Neural cell (in vitro differentiated cells): ENCODE measurements around the gene DNM3. TPM values are rescaled to one million over a fixed set of nuclear protein-coding genes. Genes with fewer than 3 reads are reported as not detected.

ENCODE experiments used
- H2AFZ ChIP-seq: fragments of 200-600, 300-800 bp; sonication (generic), shearing (Covaris generic); 2 replicates; pipeline ENCODE4 v1.6.0; 2014; ENCODE audit warnings: low read depth, mild to moderate bottlenecking, antibody characterized with exemption, low read length, moderate library complexity
- H3F3A ChIP-seq: fragments of 200-600 bp; shearing (Covaris generic); 2 replicates; pipeline ENCODE4 v1.6.1; 2016; ENCODE audit warnings: mild to moderate bottlenecking, moderate library complexity, mixed read lengths, antibody characterized with exemption, low read length; ENCODE audit not compliant: insufficient read depth, poor library complexity, severe bottlenecking
- H3K27ac ChIP-seq: fragments of 200-600, 300-800 bp; sonication (generic), shearing (Covaris generic); 2 replicates; pipeline ENCODE4 v1.5.1; 2014; ENCODE audit warnings: mild to moderate bottlenecking, low read length, moderate library complexity
- H3K27me3 ChIP-seq: fragments of 300-800, 200-600 bp; sonication (generic), shearing (Covaris generic); 2 replicates; pipeline ENCODE4 v1.6.0; 2014; ENCODE audit warnings: mild to moderate bottlenecking, low read depth, low read length, moderate library complexity; ENCODE audit not compliant: insufficient read depth
- H3K36me3 ChIP-seq: fragments of 300-800, 200-600 bp; sonication (generic), shearing (Covaris generic); 2 replicates; pipeline ENCODE4 v1.5.1; 2014; ENCODE audit warnings: mild to moderate bottlenecking, antibody characterized with exemption, low read length, moderate library complexity; ENCODE audit not compliant: insufficient read depth
- H3K4me2 ChIP-seq: fragments of 300-800, 200-600 bp; sonication (generic), shearing (Covaris generic); 2 replicates; pipeline ENCODE4 v1.6.0; 2014; ENCODE audit warnings: mild to moderate bottlenecking, low read length
- H3K4me3 ChIP-seq: fragments of 300-800, 200-600 bp; sonication (generic), shearing (Covaris generic); 2 replicates; pipeline ENCODE4 v1.5.1; 2014; ENCODE audit warnings: mild to moderate bottlenecking, low read length, moderate library complexity
- H3K79me2 ChIP-seq: fragments of 200-600 bp; shearing (Covaris generic); replicated peaks from 2 replicates; pipeline ENCODE4 v1.6.0; 2014; ENCODE audit warnings: mild to moderate bottlenecking, low read length, moderate library complexity; ENCODE audit not compliant: insufficient read depth
- H3K9ac ChIP-seq: fragments of 300-800, 200-600 bp; sonication (generic), shearing (Covaris generic); 2 replicates; pipeline ENCODE4 v1.6.1; 2016; ENCODE audit warnings: mild to moderate bottlenecking, low read length, mixed read lengths
- H3K9me2 ChIP-seq: fragments of 200-600 bp; shearing (Covaris generic); 2 replicates; pipeline ENCODE4 v1.6.1; 2016; ENCODE audit warnings: mild to moderate bottlenecking, low read length, mixed read lengths; ENCODE audit not compliant: insufficient read depth
- H3K9me3 ChIP-seq: fragments of 200-600, 300-800 bp; sonication (generic), shearing (Covaris generic); 2 replicates; pipeline ENCODE4 v1.6.1; 2016; ENCODE audit warnings: mild to moderate bottlenecking, mixed run types, low read length, moderate library complexity, mixed read lengths
- H4K20me1 ChIP-seq: fragments of 200-600 bp; shearing (Covaris generic); 2 replicates; pipeline ENCODE4 v1.6.1; 2016; ENCODE audit warnings: mild to moderate bottlenecking, mixed run types; ENCODE audit not compliant: insufficient read depth
- EP300 ChIP-seq: fragments of 450-650 bp; conservative IDR thresholded peaks from 2 replicates; pipeline ENCODE4 v1.6.1; 2014; ENCODE audit warnings: antibody characterized with exemption, mild to moderate bottlenecking, moderate library complexity; ENCODE audit not compliant: poor library complexity, severe bottlenecking
- EZH2 ChIP-seq: fragments of 200-600, 300-800 bp; shearing (Covaris generic), sonication (generic); IDR thresholded peaks from 2 replicates; pipeline ENCODE4 v1.6.1; 2014; ENCODE audit warnings: antibody characterized with exemption, low read length, borderline replicate concordance, mild to moderate bottlenecking; ENCODE audit not compliant: insufficient read depth, poor library complexity, severe bottlenecking
- MXI1 ChIP-seq: fragments of 450-650 bp; conservative IDR thresholded peaks from 2 replicates; pipeline ENCODE4 v1.6.1; 2014; ENCODE audit warnings: antibody characterized with exemption, mild to moderate bottlenecking; ENCODE audit not compliant: poor library complexity, severe bottlenecking
- POLR2AphosphoS5 ChIP-seq: IDR thresholded peaks from 2 replicates; pipeline ENCODE4 v1.6.1; 2012
- RAD21 ChIP-seq: fragments of 450-650 bp; conservative IDR thresholded peaks from 2 replicates; pipeline ENCODE4 v1.6.1; 2014; ENCODE audit warnings: antibody characterized with exemption, mild to moderate bottlenecking, moderate library complexity
- SMC3 ChIP-seq: fragments of 450-650 bp; conservative IDR thresholded peaks from 2 replicates; pipeline ENCODE4 v1.6.1; 2014; ENCODE audit warnings: antibody characterized with exemption, mild to moderate bottlenecking, moderate library complexity; ENCODE audit not compliant: poor library complexity
- TAF1 ChIP-seq: IDR thresholded peaks from 2 replicates; pipeline ENCODE4 v1.6.1; 2012; ENCODE audit warnings: low read depth
- polyA plus RNA-seq: library from polyadenylated mRNA; depleted of rRNA; stranded (reverse); fragments of >200 nt; gene quantifications from 2 replicates; pipeline ENCODE4 v1.2.3, GENCODE V29; 2014
- TF ChIP-seq, protein P1 (sequence below): IDR thresholded peaks from 2 replicates; pipeline ENCODE4 v1.6.1; 2012; ENCODE audit warnings: borderline replicate concordance

The DNM3 gene
- polyA plus RNA-seq, 1 donor from 2014 or later, result 37.1 TPM

DNA sequence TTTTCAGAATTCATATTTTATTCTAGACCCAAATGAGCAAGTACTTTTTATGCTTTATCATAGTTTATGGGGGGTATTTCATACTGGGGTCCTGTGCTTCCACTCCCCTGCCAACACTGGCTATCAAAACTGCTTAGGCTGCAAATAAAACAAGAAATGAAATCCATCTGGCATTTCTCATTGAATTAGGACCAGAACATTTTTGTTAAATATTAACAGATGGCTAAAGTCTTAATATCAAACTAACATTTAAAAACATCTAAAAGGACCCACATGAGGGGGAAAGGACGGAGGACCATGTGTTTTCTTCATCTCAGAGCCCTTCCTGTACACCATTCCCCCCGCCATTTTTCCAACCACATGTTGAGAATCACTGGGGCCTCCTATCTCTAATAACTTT, 411.7 kb downstream of the DNM3 start:
- Histone ChIP-seq H3K36me3 (no peaks in the 10 kb centered on the region), H2AFZ (no peak overlapping the region), H3K4me3 (no peak overlapping the region), H3K9me2 (no peaks in the 10 kb centered on the region), H3K79me2 (no peaks in the 10 kb centered on the region), H3K9ac (no peak overlapping the region), H3K27ac (no peak overlapping the region), H4K20me1 (no peaks in the 10 kb centered on the region), H3F3A (no peaks in the 10 kb centered on the region), H3K27me3 (no peaks in the 10 kb centered on the region), H3K4me2 (no peak overlapping the region), H3K9me3 (no peaks in the 10 kb centered on the region)
- no peak for TF ChIP-seq RAD21
- no peak for TF ChIP-seq POLR2AphosphoS5
- no peak for TF ChIP-seq SMC3
- TF ChIP-seq, protein P1, sequence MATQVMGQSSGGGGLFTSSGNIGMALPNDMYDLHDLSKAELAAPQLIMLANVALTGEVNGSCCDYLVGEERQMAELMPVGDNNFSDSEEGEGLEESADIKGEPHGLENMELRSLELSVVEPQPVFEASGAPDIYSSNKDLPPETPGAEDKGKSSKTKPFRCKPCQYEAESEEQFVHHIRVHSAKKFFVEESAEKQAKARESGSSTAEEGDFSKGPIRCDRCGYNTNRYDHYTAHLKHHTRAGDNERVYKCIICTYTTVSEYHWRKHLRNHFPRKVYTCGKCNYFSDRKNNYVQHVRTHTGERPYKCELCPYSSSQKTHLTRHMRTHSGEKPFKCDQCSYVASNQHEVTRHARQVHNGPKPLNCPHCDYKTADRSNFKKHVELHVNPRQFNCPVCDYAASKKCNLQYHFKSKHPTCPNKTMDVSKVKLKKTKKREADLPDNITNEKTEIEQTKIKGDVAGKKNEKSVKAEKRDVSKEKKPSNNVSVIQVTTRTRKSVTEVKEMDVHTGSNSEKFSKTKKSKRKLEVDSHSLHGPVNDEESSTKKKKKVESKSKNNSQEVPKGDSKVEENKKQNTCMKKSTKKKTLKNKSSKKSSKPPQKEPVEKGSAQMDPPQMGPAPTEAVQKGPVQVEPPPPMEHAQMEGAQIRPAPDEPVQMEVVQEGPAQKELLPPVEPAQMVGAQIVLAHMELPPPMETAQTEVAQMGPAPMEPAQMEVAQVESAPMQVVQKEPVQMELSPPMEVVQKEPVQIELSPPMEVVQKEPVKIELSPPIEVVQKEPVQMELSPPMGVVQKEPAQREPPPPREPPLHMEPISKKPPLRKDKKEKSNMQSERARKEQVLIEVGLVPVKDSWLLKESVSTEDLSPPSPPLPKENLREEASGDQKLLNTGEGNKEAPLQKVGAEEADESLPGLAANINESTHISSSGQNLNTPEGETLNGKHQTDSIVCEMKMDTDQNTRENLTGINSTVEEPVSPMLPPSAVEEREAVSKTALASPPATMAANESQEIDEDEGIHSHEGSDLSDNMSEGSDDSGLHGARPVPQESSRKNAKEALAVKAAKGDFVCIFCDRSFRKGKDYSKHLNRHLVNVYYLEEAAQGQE, result no peak
- no peak for TF ChIP-seq TAF1
- TF ChIP-seq MXI1, result no peak
- no peak for TF ChIP-seq EP300

DNA sequence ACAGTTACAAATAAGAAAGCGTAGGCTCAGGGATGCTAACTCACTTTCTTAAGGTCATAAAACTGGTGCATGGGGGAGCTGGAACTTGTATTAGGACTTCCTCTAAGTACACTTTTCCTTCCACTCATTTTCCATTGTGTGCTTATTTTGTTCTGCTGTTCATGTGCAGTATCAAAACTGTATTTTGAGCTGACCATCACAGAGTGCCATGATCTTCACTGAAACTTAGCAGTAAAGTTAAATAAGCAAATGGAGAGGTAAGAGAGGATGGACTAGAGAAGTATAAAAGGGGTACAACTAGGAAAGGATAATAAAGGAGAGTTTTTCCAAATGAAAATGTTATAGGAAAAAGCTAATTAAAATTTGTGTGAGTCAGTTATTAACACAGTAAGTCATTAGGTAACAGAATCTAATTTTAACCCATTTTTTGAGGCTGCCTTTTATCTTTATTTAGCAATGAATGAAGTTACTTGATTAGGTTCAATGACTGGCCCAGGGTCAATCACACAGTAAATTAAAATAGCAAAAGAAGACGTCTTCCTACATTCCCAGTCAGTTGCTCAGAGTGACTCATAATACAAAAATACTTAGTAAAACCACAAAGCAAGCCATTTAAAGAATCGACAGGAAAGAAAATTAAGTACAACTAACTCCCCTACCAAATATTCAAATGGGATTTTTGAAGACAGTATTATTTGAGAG, 413.4 kb downstream of the DNM3 start:
- no peaks in the 10 kb centered on the region for H3F3A ChIP-seq
- H3K27ac ChIP-seq, result no peak overlapping the region
- H3K9ac ChIP-seq, result no peak overlapping the region
- H3K4me3 ChIP-seq, result no peak overlapping the region
- H3K9me2 ChIP-seq, result no peaks in the 10 kb centered on the region
- no peak overlapping the region for H3K4me2 ChIP-seq
- TF ChIP-seq POLR2AphosphoS5 (no peak), SMC3 (no peak), MXI1 (no peak), TAF1 (no peak), RAD21 (no peak), EZH2 (no peak)
- TF ChIP-seq, protein P1, result no peak
- H3K27me3 ChIP-seq, result no peaks in the 10 kb centered on the region
- no peaks in the 10 kb centered on the region for H3K79me2 ChIP-seq
- H4K20me1 ChIP-seq, result no peaks in the 10 kb centered on the region
- no peak overlapping the region for H2AFZ ChIP-seq
- H3K9me3 ChIP-seq, result no peaks in the 10 kb centered on the region
- no peaks in the 10 kb centered on the region for H3K36me3 ChIP-seq
